Rectal smooth muscle tissue (tissue), 1 donor: ENCODE measurements around the gene PEF1.

Source experiments
- H3K27ac ChIP-seq: one replicate; pipeline ENCODE4 v1.7.0; 2013; ENCODE audit warnings: low read depth, low read length, inconsistent platforms
- H3K27me3 ChIP-seq: one replicate; pipeline ENCODE4 v1.7.0; 2013; ENCODE audit warnings: low read length; ENCODE audit not compliant: control insufficient read depth, insufficient read depth
- H3K36me3 ChIP-seq: one replicate; pipeline ENCODE4 v1.7.0; 2013; ENCODE audit warnings: low read length; ENCODE audit not compliant: control insufficient read depth, insufficient read depth
- H3K4me1 ChIP-seq: one replicate; pipeline ENCODE4 v1.7.0; 2013; ENCODE audit warnings: low read length; ENCODE audit not compliant: control insufficient read depth, insufficient read depth
- H3K4me3 ChIP-seq: one replicate; pipeline ENCODE4 v1.7.0; 2013; ENCODE audit warnings: low read length
- H3K9ac ChIP-seq: one replicate; pipeline ENCODE4 v1.7.0; 2013; ENCODE audit warnings: low read length

The PEF1 gene

GRCh38 chr1:31659889-31660288 is 15.2 kb upstream of the PEF1 start:
- Histone ChIP-seq H3K27me3 (no peaks in the 10 kb centered on the region), H3K4me3 (no peak overlapping the region), H3K36me3 (peaks cover 3% of the 10 kb centered on the region), H3K4me1 (no peaks in the 10 kb centered on the region), H3K27ac (no peak overlapping the region), H3K9ac (no peak overlapping the region)

DNA sequence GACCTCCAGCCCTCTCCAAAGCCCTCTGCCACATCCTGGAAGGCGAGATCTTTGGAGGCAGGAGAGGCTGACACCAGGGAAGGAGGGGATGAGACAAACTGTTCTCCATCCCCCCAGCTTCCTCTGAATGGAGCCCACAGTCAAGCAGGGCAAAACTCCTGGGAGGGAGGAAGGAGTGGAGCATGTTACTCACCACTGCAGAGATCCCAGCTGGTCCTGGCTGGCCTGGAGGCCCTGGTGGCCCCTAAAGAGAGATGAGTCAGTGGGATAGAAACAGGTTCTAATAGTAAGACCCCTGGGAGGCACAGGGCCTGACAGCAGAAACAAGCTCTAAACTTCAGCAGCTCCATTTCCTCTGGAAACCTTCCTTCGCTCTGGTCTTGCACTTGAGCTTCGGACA is 14.0 kb upstream of the PEF1 start:
- Histone ChIP-seq H3K4me3 (no peak overlapping the region), H3K27ac (no peak overlapping the region), H3K9ac (no peak overlapping the region), H3K27me3 (no peaks in the 10 kb centered on the region), H3K4me1 (no peaks in the 10 kb centered on the region), H3K36me3 (peaks cover 3% of the 10 kb centered on the region)

- Histone ChIP-seq H3K4me1 (no peaks in the 10 kb centered on the region), H3K27ac (no peak overlapping the region), H3K4me3 (no peak overlapping the region), H3K36me3 (peaks cover 3% of the 10 kb centered on the region), H3K9ac (no peak overlapping the region), H3K27me3 (no peaks in the 10 kb centered on the region)
Measured at GRCh38 chr1:31657972-31658510, 13.4 kb upstream of the PEF1 start.

GRCh38 chr1:31657020-31657804 is 12.5 kb upstream of the PEF1 start:
- peaks cover 3% of the 10 kb centered on the region for H3K36me3 ChIP-seq
- no peaks in the 10 kb centered on the region for H3K27me3 ChIP-seq
- no peak overlapping the region for H3K4me3 ChIP-seq
- H3K4me1 ChIP-seq, result no peaks in the 10 kb centered on the region
- no peak overlapping the region for H3K27ac ChIP-seq
- H3K9ac ChIP-seq, result no peak overlapping the region

DNA sequence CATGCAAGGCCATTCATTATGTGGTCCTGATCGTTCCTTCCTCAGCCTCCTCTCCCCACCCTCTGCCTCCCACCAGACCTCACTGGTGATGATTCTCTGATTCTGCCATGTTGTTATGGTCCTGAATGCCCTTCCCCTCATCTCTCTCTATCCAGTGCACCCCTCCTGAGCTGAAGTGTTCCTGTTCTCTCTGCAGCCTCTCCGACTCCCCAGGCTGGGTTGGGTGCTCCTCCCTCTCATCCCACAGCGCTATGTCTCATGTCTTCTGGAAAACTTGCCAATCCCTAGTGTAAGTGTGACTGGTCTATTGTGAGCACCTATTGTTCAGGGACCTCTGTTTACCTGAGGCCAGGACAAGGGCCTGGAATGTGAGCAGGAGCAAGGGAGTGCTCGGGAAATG is 11.1 kb upstream of the PEF1 start:
- Histone ChIP-seq H3K36me3 (peaks cover 3% of the 10 kb centered on the region), H3K27me3 (no peaks in the 10 kb centered on the region), H3K4me3 (no peak overlapping the region), H3K27ac (no peak overlapping the region), H3K4me1 (no peaks in the 10 kb centered on the region), H3K9ac (no peak overlapping the region)

DNA sequence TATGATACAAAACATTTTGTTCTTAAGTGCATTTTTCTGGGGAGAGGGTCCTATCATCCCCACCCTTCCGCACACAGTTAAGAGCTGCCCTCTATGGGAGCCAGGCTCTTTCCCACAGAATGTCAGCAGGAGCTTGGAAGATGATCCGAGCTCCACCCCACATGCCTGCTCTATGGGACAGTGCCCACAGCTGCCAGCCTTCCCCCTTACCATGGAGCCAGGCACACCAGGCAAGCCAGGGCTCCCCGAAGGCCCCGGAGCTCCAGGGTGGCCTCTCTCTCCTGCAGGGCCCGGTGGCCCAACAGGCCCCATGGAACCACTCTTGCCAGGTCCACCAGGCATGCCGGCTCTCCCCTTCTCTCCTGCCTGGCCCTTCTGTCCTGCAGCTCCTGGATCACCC is 10.4 kb upstream of the PEF1 start:
- Histone ChIP-seq H3K36me3 (peaks cover 3% of the 10 kb centered on the region), H3K27me3 (no peaks in the 10 kb centered on the region), H3K4me1 (peaks cover 2% of the 10 kb centered on the region), H3K27ac (no peak overlapping the region), H3K4me3 (no peak overlapping the region), H3K9ac (no peak overlapping the region)

GRCh38 chr1:31654474-31654776 is 9.7 kb upstream of the PEF1 start:
- H3K27ac ChIP-seq, result no peak overlapping the region
- H3K4me1 ChIP-seq, result peaks cover 6% of the 10 kb centered on the region
- H3K36me3 ChIP-seq, result peaks cover 3% of the 10 kb centered on the region
- H3K27me3 ChIP-seq, result no peaks in the 10 kb centered on the region
- H3K4me3 ChIP-seq, result no peak overlapping the region
- no peak overlapping the region for H3K9ac ChIP-seq

- H3K9ac ChIP-seq, result no peak overlapping the region
- no peaks in the 10 kb centered on the region for H3K36me3 ChIP-seq
- no peak overlapping the region for H3K4me3 ChIP-seq
- no peaks in the 10 kb centered on the region for H3K27me3 ChIP-seq
- H3K27ac ChIP-seq, result no peak overlapping the region
- H3K4me1 ChIP-seq, result peaks cover 6% of the 10 kb centered on the region
Measured at GRCh38 chr1:31653717-31654473, 9.2 kb upstream of the PEF1 start.

DNA sequence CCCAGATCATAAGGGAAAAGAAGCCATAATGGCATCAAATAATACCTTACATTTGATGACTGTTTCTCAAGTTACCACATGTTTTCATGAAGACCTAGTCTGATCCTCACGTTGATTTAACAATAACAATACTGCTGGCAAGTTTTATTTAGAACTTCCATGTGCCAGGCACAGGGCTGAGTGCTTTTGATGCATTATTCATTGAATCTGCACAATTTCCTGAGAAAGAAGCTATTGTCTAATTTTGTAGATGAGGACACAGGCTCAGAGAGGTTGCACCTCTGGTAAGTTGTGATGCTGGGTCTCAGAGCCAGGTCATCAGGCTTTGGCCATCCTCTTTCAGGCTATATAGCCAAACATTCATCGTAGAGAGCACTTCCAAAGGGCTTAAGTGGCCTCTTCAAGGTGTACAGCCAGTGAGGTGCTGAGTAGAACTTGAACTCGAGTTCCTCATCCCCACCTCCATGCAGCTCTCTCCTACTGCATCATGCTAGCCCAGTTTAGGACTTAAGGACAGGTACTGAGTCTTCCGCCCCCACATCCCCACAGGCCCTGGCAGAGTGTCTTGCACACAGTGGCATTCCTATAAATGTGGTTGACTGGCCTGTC is 8.3 kb upstream of the PEF1 start:
- no peak overlapping the region for H3K4me3 ChIP-seq
- no peaks in the 10 kb centered on the region for H3K27me3 ChIP-seq
- peaks cover 6% of the 10 kb centered on the region for H3K4me1 ChIP-seq
- no peak overlapping the region for H3K9ac ChIP-seq
- no peak overlapping the region for H3K27ac ChIP-seq
- H3K36me3 ChIP-seq, result no peaks in the 10 kb centered on the region

DNA sequence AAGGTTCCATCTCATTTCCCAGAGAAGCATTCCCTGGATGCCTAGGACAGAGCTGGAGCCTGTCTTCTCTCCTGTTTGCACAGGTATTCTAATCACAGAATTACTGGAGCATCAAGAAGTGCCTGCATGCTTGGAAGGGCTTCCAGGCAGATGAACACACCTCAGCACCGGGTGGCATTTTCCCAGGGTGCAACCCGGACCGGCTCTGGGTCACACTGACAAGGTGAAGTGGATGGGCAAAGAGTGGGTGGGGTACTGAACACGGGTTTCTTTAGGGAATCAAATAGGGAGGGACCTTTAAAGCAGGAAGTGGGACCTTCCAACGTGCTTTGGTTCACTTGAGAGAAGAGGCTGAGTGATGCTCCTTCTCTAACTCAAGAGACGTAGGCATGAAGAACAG is 7.1 kb upstream of the PEF1 start:
- Histone ChIP-seq H3K4me3 (no peak overlapping the region), H3K4me1 (peaks cover 6% of the 10 kb centered on the region), H3K9ac (no peak overlapping the region), H3K36me3 (no peaks in the 10 kb centered on the region), H3K27me3 (no peaks in the 10 kb centered on the region), H3K27ac (no peak overlapping the region)

- H3K9ac ChIP-seq, result no peak overlapping the region
- no peaks in the 10 kb centered on the region for H3K27me3 ChIP-seq
- H3K4me1 ChIP-seq, result peaks cover 6% of the 10 kb centered on the region
- H3K36me3 ChIP-seq, result no peaks in the 10 kb centered on the region
- H3K4me3 ChIP-seq, result no peak overlapping the region
- peak overlapping the region; percentile 12 for H3K27ac ChIP-seq
Measured at GRCh38 chr1:31651089-31651420, 6.4 kb upstream of the PEF1 start.

DNA sequence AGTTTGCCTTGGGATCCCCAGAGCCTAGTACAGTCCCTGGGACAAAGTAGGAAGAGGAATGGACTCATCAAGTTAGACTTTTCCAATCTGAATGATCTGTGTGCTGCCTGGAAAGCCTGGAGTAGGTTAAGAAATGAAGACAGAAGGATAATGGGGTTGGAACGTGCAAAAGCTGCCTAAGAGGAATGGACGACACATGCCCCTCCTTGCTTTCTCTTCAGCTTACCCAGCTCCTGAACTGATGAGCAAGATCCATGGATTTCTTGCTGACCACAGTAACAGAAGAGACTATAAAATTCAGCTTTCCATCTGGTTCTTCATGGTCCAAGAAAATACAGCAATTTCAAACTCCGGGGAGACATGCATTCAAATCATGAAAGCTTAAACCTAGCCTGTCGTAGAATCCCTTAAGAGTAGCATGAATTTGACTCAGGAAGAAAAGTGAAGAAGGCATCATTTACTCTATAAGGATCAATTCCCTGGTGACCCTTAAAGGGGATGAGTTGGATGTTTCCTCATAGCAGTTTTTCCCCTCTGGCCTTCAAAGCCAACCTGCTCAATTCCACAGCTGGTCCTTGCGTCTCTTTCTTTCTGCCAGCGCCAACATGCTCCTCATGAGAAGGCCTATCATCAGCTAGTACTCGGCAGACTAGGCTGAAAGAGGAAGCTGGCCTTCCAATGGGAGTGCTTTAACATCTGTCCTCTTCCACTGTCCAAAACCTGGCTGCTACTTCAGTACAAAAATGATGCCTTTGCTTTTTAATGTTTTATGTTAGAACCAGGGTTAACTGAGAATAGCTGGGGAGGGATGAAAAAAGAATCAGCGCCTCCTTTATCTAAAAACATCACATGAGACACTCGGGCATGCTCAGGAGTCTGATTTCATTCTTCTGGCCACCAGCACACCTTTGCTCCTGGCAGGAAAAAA is 5.7 kb upstream of the PEF1 start:
- Histone ChIP-seq H3K9ac (no peak overlapping the region), H3K27ac (peak overlapping the region; percentile 12), H3K4me3 (no peak overlapping the region), H3K36me3 (no peaks in the 10 kb centered on the region), H3K4me1 (peaks cover 10% of the 10 kb centered on the region), H3K27me3 (no peaks in the 10 kb centered on the region)
